Measurements from ENCODE around the gene CNIH3. TPM values are rescaled to one million over a fixed set of nuclear protein-coding genes. Genes with fewer than 3 reads are reported as not detected.

Gene CNIH3
- total RNA-seq, 1 experiment from 2014 or later, result 1.8 TPM

DNA sequence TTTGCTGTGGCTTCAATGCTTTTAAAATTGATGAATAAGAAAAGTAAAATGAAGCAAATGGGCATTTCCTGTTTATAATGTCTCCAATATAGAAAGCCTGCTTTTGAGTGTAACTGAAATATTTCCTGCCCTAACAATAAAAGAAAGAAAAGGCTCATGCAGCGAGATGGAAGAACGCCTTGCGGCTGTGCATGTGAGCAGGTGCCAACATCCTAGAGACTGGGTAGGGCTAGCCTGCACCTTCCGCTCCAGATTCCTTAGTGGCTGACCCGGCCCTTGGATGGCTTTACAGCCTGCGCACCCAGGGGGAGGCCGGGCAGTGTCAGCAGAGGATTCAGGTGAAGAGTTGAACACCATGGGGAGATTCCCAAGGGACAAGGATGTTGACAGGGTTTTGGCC lies 21.8 kb downstream of the CNIH3 start:
- Histone ChIP-seq H3K27me3 (ENCODE audit: insufficient read depth, low read length) (no peaks in the 10 kb centered on the region), H3K4me2 (ENCODE audit: low read length) (no peak overlapping the region), H3K4me1 (ENCODE audit: control insufficient read depth in 1 of 2, insufficient read depth in 2 of 2, low read length in 2 of 2) (peaks cover 0 to 4% of the 10 kb centered on the region in 2 experiments; a peak in 3 of 4 replicates), H3K9ac (ENCODE audit: low read length) (no peak overlapping the region), H3K79me2 (ENCODE audit: insufficient read depth, low read length) (no peaks in the 10 kb centered on the region), H3K9me2 (ENCODE audit: insufficient read depth) (no peaks in the 10 kb centered on the region), H3K36me3 (ENCODE audit: control insufficient read depth in 1 of 2, insufficient read depth in 2 of 2, low read length in 2 of 2) (no peaks in the 10 kb centered on the region), H2AFZ (ENCODE audit: low read depth, low read length, poor library complexity, severe bottlenecking) (no peak overlapping the region), H3K4me3 (replicated peaks in 1 of 2; ENCODE audit: low read depth in 1 of 2, low read length in 2 of 2) (no peak overlapping the region), H3K27ac (ENCODE audit: low read depth, low read length) (no peak overlapping the region), H4K20me1 (ENCODE audit: insufficient read depth) (no peaks in the 10 kb centered on the region), H3K9me3 (ENCODE audit: control insufficient read depth in 1 of 2, insufficient read depth in 1 of 2, low read depth in 1 of 2, low read length in 2 of 2) (no peaks in the 10 kb centered on the region)
- ChIA-PET RAD21 (ENCODE audit: low non-redundant PET in 1 of 2, low total read pairs in 2 of 2, uncharacterized antibody in 2 of 2, unreplicated experiment in 2 of 2) (no interaction called here), CTCF (no interaction called here), POLR2A (no interaction called here)
- intact Hi-C loops (cut with micrococcal nuclease), result no loop called here
- BruUV-seq (replicated peaks), result no TSS peak
- no peak for TF ChIP-seq ZNF274 (IDR thresholded peaks at IDR 0.05; ENCODE audit: low read depth, low read length)
- no peak for TF ChIP-seq SIN3A (IDR thresholded peaks at IDR 0.05; ENCODE audit: low read depth)
- TF ChIP-seq ZBTB33 (IDR thresholded peaks at IDR 0.05; ENCODE audit: extremely low read depth, insufficient replicate concordance, low read length), result no peak
- TF ChIP-seq FOSL1 (IDR thresholded peaks at IDR 0.05; ENCODE audit: low read depth), result no peak
- TF ChIP-seq REST (IDR thresholded peaks at IDR 0.05; ENCODE audit: low read depth), result no peak
- no peak for TF ChIP-seq POLR2AphosphoS5 (IDR thresholded peaks at IDR 0.05; ENCODE audit: low read depth, low read length)
- TF ChIP-seq CTCF (IDR thresholded peaks at IDR 0.05 in 2 of 3, conservative IDR thresholded peaks at IDR 0.05 in 1 of 3; ENCODE audit: borderline replicate concordance in 1 of 3, insufficient read depth in 1 of 3, low read depth in 2 of 3, low read length in 2 of 3), result no peak
- TF ChIP-seq ATF3 (IDR thresholded peaks at IDR 0.05), result no peak
- TF ChIP-seq CBX3 (IDR thresholded peaks at IDR 0.05; ENCODE audit: low read depth), result no peak
- no peak for TF ChIP-seq JUND (IDR thresholded peaks at IDR 0.05)
- TF ChIP-seq EZH2phosphoT487 (IDR thresholded peaks at IDR 0.05; ENCODE audit: borderline replicate concordance), result no peak
- TF ChIP-seq YY1 (IDR thresholded peaks at IDR 0.05; ENCODE audit: extremely low read depth, insufficient replicate concordance, low read depth, low read length), result no peak
- DNase-seq (ENCODE audit: low read depth, low spot score) (no peak), ATAC-seq (no peak)

Measured in HCT116 (cell line).